Measurements from ENCODE around the gene COX4I2.

COX4I2 gene

DNA sequence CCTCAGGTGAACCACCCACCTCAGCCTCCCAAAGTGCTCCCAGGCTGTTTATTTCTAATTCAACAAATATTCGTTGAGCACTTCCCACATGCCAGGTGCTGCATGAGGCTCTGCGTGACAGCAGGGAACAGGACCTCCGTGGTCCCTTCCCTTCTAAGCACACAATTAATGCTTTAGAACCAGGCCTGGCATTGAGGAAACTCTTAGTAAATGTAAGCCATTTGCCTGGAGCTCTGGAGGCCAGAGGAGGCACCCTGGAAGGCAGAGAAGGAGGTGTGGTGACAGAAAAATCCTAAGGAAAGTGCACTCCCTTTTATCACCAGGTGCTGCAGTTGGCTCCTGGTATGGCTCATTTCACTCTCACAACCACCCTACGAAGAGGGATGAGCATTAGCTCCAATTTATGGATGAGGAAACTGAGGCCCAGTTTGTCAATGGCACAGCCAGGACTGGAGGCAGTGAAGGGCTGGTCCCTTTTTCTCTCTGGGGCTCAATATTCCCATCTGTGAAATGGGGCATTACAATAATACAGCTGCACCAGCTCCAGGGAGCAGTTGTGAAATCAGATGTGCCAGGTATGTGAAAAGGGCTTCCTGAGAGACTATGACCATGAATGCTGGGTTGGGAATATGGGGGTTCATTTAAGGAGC is 40.8 kb upstream of the COX4I2 start:
- no peak for DNase-seq (ENCODE audit: low read depth in 1 of 2, low spot score in 1 of 2)
- Histone ChIP-seq H3K27ac (replicated peaks) (no peak overlapping the region), H3K4me3 (replicated peaks; ENCODE audit: insufficient read depth, low read length) (no peak overlapping the region), H3K27me3 (ENCODE audit: insufficient read depth, poor library complexity, severe bottlenecking) (no peaks in the 10 kb centered on the region)
- TF ChIP-seq GABPA (IDR thresholded peaks at IDR 0.05; ENCODE audit: low read depth) (no peak), POLR2AphosphoS5 (IDR thresholded peaks at IDR 0.05; ENCODE audit: low read depth) (no peak), SPI1 (IDR thresholded peaks at IDR 0.05; ENCODE audit: borderline replicate concordance, low read depth) (no peak)
- TF ChIP-seq, protein P1, sequence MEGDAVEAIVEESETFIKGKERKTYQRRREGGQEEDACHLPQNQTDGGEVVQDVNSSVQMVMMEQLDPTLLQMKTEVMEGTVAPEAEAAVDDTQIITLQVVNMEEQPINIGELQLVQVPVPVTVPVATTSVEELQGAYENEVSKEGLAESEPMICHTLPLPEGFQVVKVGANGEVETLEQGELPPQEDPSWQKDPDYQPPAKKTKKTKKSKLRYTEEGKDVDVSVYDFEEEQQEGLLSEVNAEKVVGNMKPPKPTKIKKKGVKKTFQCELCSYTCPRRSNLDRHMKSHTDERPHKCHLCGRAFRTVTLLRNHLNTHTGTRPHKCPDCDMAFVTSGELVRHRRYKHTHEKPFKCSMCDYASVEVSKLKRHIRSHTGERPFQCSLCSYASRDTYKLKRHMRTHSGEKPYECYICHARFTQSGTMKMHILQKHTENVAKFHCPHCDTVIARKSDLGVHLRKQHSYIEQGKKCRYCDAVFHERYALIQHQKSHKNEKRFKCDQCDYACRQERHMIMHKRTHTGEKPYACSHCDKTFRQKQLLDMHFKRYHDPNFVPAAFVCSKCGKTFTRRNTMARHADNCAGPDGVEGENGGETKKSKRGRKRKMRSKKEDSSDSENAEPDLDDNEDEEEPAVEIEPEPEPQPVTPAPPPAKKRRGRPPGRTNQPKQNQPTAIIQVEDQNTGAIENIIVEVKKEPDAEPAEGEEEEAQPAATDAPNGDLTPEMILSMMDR (IDR thresholded peaks at IDR 0.05; ENCODE audit: insufficient read depth, low read length): no peak
- TF ChIP-seq, protein P2, sequence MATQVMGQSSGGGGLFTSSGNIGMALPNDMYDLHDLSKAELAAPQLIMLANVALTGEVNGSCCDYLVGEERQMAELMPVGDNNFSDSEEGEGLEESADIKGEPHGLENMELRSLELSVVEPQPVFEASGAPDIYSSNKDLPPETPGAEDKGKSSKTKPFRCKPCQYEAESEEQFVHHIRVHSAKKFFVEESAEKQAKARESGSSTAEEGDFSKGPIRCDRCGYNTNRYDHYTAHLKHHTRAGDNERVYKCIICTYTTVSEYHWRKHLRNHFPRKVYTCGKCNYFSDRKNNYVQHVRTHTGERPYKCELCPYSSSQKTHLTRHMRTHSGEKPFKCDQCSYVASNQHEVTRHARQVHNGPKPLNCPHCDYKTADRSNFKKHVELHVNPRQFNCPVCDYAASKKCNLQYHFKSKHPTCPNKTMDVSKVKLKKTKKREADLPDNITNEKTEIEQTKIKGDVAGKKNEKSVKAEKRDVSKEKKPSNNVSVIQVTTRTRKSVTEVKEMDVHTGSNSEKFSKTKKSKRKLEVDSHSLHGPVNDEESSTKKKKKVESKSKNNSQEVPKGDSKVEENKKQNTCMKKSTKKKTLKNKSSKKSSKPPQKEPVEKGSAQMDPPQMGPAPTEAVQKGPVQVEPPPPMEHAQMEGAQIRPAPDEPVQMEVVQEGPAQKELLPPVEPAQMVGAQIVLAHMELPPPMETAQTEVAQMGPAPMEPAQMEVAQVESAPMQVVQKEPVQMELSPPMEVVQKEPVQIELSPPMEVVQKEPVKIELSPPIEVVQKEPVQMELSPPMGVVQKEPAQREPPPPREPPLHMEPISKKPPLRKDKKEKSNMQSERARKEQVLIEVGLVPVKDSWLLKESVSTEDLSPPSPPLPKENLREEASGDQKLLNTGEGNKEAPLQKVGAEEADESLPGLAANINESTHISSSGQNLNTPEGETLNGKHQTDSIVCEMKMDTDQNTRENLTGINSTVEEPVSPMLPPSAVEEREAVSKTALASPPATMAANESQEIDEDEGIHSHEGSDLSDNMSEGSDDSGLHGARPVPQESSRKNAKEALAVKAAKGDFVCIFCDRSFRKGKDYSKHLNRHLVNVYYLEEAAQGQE (IDR thresholded peaks at IDR 0.05; ENCODE audit: insufficient replicate concordance, low read depth): no peak

DNA sequence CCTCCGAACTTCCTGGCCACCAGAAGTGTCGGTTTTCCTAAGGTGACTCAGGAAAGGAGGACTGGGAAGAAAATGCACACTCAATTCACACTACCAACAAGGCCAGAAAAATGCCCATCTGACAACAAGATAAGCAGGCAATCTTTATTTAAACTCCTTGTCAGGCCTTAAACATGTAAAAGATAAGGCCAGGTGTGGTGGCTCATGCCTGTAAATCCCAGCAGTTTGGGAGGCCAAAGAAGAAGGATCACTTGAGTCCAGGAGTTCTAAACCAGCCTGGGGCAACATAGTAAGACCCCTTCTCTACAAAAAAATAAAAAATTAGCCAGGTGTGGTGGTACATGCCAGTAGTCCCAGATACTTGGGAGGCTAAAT is 40.2 kb upstream of the COX4I2 start:
- no peaks in the 10 kb centered on the region for H3K27me3 ChIP-seq (ENCODE audit: insufficient read depth, poor library complexity, severe bottlenecking)
- H3K27ac ChIP-seq (replicated peaks): no peak overlapping the region
- no peak for DNase-seq (ENCODE audit: low read depth in 1 of 2, low spot score in 1 of 2)
- TF ChIP-seq SPI1 (IDR thresholded peaks at IDR 0.05; ENCODE audit: borderline replicate concordance, low read depth) (no peak), GABPA (IDR thresholded peaks at IDR 0.05; ENCODE audit: low read depth) (no peak), POLR2AphosphoS5 (IDR thresholded peaks at IDR 0.05; ENCODE audit: low read depth) (no peak)
- TF ChIP-seq, protein P1 (IDR thresholded peaks at IDR 0.05; ENCODE audit: insufficient read depth, low read length): no peak
- no peak overlapping the region for H3K4me3 ChIP-seq (replicated peaks; ENCODE audit: insufficient read depth, low read length)

DNA sequence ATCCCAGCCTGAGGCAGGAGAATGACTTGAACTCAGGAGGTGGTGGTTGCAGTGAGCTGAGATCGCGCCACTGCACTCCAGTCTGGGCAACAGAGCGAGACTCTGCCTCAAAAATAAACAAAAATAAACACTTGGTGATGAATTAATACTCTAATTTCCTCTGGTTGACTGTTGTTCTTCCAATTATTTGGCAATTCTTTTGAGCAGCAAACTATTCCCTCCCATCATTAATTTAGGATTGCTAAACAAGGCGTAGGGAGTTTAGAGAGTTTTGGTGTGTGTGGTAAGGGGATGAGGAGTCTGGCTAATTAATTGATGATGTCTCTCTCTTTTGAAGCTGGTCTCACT is 35.3 kb upstream of the COX4I2 start:
- TF ChIP-seq POLR2AphosphoS5 (IDR thresholded peaks at IDR 0.05; ENCODE audit: low read depth) (no peak), GABPA (IDR thresholded peaks at IDR 0.05; ENCODE audit: low read depth) (no peak), SPI1 (IDR thresholded peaks at IDR 0.05; ENCODE audit: borderline replicate concordance, low read depth) (no peak)
- TF ChIP-seq, protein P2 (IDR thresholded peaks at IDR 0.05; ENCODE audit: insufficient replicate concordance, low read depth): no peak
- TF ChIP-seq, protein P1 (IDR thresholded peaks at IDR 0.05; ENCODE audit: insufficient read depth, low read length): no peak
- Histone ChIP-seq H3K27ac (replicated peaks) (no peak overlapping the region), H3K27me3 (ENCODE audit: insufficient read depth, poor library complexity, severe bottlenecking) (peaks cover 4% of the 10 kb centered on the region), H3K4me3 (replicated peaks; ENCODE audit: insufficient read depth, low read length) (no peak overlapping the region)
- no peak for DNase-seq (ENCODE audit: low read depth in 1 of 2, low spot score in 1 of 2)

Measured in HL-60 (cell line).